Fibroblast of lung (primary cell): ENCODE measurements around the gene SEMA4C. TPM values are rescaled to one million over a fixed set of nuclear protein-coding genes. Genes with fewer than 3 reads are reported as not detected.

Experiments
- DNase-seq, 2 donors: peaks; one replicate each; pipeline versions ENCODE4 v3.0.0 to v3.0.0-alpha.2; 2010; ENCODE audit warnings: low read depth in 2 of 2
- H2AFZ ChIP-seq: 2 replicates; pipeline ENCODE4 v1.5.1; 2012; ENCODE audit warnings: low read length, control low read depth, inconsistent platforms
- H3K27ac ChIP-seq: 2 replicates; pipeline ENCODE4 v1.5.1; 2011; ENCODE audit warnings: low read length, control low read depth; ENCODE audit not compliant: insufficient read depth
- H3K27me3 ChIP-seq: 2 replicates; pipeline ENCODE4 v1.5.1; 2011; ENCODE audit warnings: mild to moderate bottlenecking, low read length; ENCODE audit not compliant: control insufficient read depth, insufficient read depth
- H3K36me3 ChIP-seq: 2 replicates; pipeline ENCODE4 v1.5.1; 2011; ENCODE audit warnings: low read length; ENCODE audit not compliant: control insufficient read depth, insufficient read depth
- H3K4me1 ChIP-seq: 2 replicates; pipeline ENCODE4 v1.5.1; 2011; ENCODE audit warnings: low read length; ENCODE audit not compliant: control insufficient read depth, insufficient read depth; ENCODE audit errors: extremely low read depth
- H3K4me2 ChIP-seq: 2 replicates; pipeline ENCODE4 v1.5.1; 2011; ENCODE audit warnings: low read length, control low read depth; ENCODE audit not compliant: insufficient read depth; ENCODE audit errors: extremely low read depth
- H3K4me3 ChIP-seq, 4 experiments: fragments of 200-600 bp in 1 of 4; sonication (generic) in 1 of 4; replicated peaks in 1 of 4; 2 replicates each; pipeline ENCODE4 v1.5.1; 2011 to 2016; ENCODE audit warnings: low read length in 4 of 4, low read depth in 3 of 4, mild to moderate bottlenecking in 3 of 4, control low read depth in 2 of 4, inconsistent platforms in 1 of 4, mixed read lengths in 1 of 4; ENCODE audit not compliant: insufficient read depth in 1 of 4; ENCODE audit errors: control extremely low read depth in 1 of 4
- H3K79me2 ChIP-seq: 2 replicates; pipeline ENCODE4 v1.5.1; 2012; ENCODE audit warnings: mild to moderate bottlenecking, low read length, inconsistent platforms; ENCODE audit not compliant: control insufficient read depth, insufficient read depth
- H3K9ac ChIP-seq: 2 replicates; pipeline ENCODE4 v1.5.1; 2011; ENCODE audit warnings: mild to moderate bottlenecking, low read length, control low read depth; ENCODE audit not compliant: insufficient read depth
- H3K9me3 ChIP-seq: 2 replicates; pipeline ENCODE4 v1.5.1; 2012; ENCODE audit warnings: low read depth, low read length; ENCODE audit not compliant: control insufficient read depth, insufficient read depth
- H4K20me1 ChIP-seq: 2 replicates; pipeline ENCODE4 v1.5.1; 2011; ENCODE audit warnings: low read length; ENCODE audit not compliant: control insufficient read depth, insufficient read depth; ENCODE audit errors: extremely low read depth
- CTCF ChIP-seq, 2 donors: IDR thresholded peaks in 1 of 2; conservative IDR thresholded peaks in 1 of 2; 1 replicate in 1 of 2; 2 replicates in 1 of 2; pipeline ENCODE4 v1.5.1; 2011 to 2012; ENCODE audit warnings: low read length in 2 of 2, control low read depth in 1 of 2, inconsistent platforms in 1 of 2, low read depth in 1 of 2, mild to moderate bottlenecking in 1 of 2
- EZH2 ChIP-seq: IDR thresholded peaks from 2 replicates; pipeline ENCODE4 v1.5.1; 2012; ENCODE audit warnings: low read length, control low read depth, mild to moderate bottlenecking; ENCODE audit errors: missing control alignments
- polyA plus RNA-seq, 2 donors: library from polyadenylated mRNA; depleted of rRNA in 1 of 2; stranded (reverse) in 1 of 2; unstranded in 1 of 2; fragments of >200 nt; gene quantifications; 2 replicates each; pipeline ENCODE4 v1.2.1, GENCODE V29; 2011 to 2012; ENCODE audit warnings: missing spikeins in 1 of 2
- total RNA-seq: library from RNA; depleted of rRNA; stranded (reverse); fragments of >200 nt; gene quantifications from 2 replicates; pipeline ENCODE4 v1.2.1, GENCODE V29; 2014

SEMA4C gene
- total and polyA plus RNA-seq, 2 donors (not counting 1 experiment from before 2014, with no cell fraction given) = 12.7 to 17.5 TPM

GRCh38 chr2:96826546-96827278, 43.2 kb downstream of the SEMA4C start:
- no peak for TF ChIP-seq EZH2
- no peak for TF ChIP-seq CTCF (conservative IDR thresholded peaks at IDR 0.05 in 1 of 2, IDR thresholded peaks at IDR 0.05 in 1 of 2; ENCODE audit: low read depth in 1 of 2, low read length in 2 of 2)
- Histone ChIP-seq H4K20me1 (no peaks in the 10 kb centered on the region), H3K36me3 (peaks cover 6% of the 10 kb centered on the region), H2AFZ (no peak overlapping the region), H3K4me1 (no peaks in the 10 kb centered on the region), H3K4me3 (no peak overlapping the region), H3K4me2 (no peak overlapping the region), H3K9me3 (no peaks in the 10 kb centered on the region), H3K9ac (no peak overlapping the region), H3K27ac (no peak overlapping the region), H3K27me3 (no peaks in the 10 kb centered on the region), H3K79me2 (no peaks in the 10 kb centered on the region)
- DNase-seq = no peak

GRCh38 chr2:96825057-96825456, 44.8 kb downstream of the SEMA4C start:
- no peak for TF ChIP-seq CTCF (conservative IDR thresholded peaks at IDR 0.05 in 1 of 2, IDR thresholded peaks at IDR 0.05 in 1 of 2; ENCODE audit: low read depth in 1 of 2, low read length in 2 of 2)
- TF ChIP-seq EZH2 = no peak
- Histone ChIP-seq H3K4me3 (no peak overlapping the region), H4K20me1 (no peaks in the 10 kb centered on the region), H3K79me2 (no peaks in the 10 kb centered on the region), H2AFZ (no peak overlapping the region), H3K36me3 (peaks cover 6% of the 10 kb centered on the region), H3K4me1 (no peaks in the 10 kb centered on the region), H3K4me2 (no peak overlapping the region), H3K27me3 (no peaks in the 10 kb centered on the region), H3K9me3 (no peaks in the 10 kb centered on the region), H3K9ac (no peak overlapping the region), H3K27ac (no peak overlapping the region)
- no peak for DNase-seq

GRCh38 chr2:96824079-96824870, 45.6 kb downstream of the SEMA4C start:
- DNase-seq = peak in 1 of 2 donors; percentile 74
- TF ChIP-seq EZH2 = no peak
- TF ChIP-seq CTCF (conservative IDR thresholded peaks at IDR 0.05 in 1 of 2, IDR thresholded peaks at IDR 0.05 in 1 of 2; ENCODE audit: low read depth in 1 of 2, low read length in 2 of 2) = no peak
- Histone ChIP-seq H2AFZ (no peak overlapping the region), H4K20me1 (no peaks in the 10 kb centered on the region), H3K36me3 (peaks cover 6% of the 10 kb centered on the region), H3K4me2 (no peak overlapping the region), H3K79me2 (no peaks in the 10 kb centered on the region), H3K9me3 (no peaks in the 10 kb centered on the region), H3K9ac (no peak overlapping the region), H3K27me3 (no peaks in the 10 kb centered on the region), H3K4me1 (no peaks in the 10 kb centered on the region), H3K4me3 (no peak overlapping the region), H3K27ac (no peak overlapping the region)
